IMR-90 (cell line): ENCODE data around the gene OGFR. TPM values are rescaled to one million over a fixed set of nuclear protein-coding genes. Genes with fewer than 3 reads are reported as not detected.

Experiments used
- ATAC-seq: fragments of 200-7000 bp; cut with Tn5 transposase; 2 replicates; pipeline ENCODE4 v1.9.1; 2020; ENCODE audit warnings: low read depth, mild to moderate bottlenecking, moderate library complexity
- BruUV-seq: library from RNA; stranded (reverse); fragments of 400-500 nt; replicated peaks from 2 replicates; lab custom pipeline; 2021; lab: Mats Ljungman, UMichigan
- CTCF ChIA-PET: fragments of 300-600 bp; formaldehyde crosslinking; extraction: SDS; loops from one replicate; lab custom pipeline; 2021; ENCODE audit warnings: antibody characterized with exemption; lab: Yijun Ruan, JAX
- POLR2A ChIA-PET: fragments of 300-600 bp; sonication (Branson Sonifier 250); formaldehyde crosslinking; loops from one replicate; lab custom pipeline; 2022; ENCODE audit warnings: antibody characterized with exemption; ENCODE audit not compliant: unreplicated experiment; lab: Charles Lee
- DNase-seq: peaks from one replicate; pipeline ENCODE4 v3.0.0; 2013
- H2AFZ ChIP-seq: replicated peaks from 2 replicates; pipeline ENCODE3; 2013; ENCODE audit warnings: low read length, mild to moderate bottlenecking; ENCODE audit not compliant: poor library complexity
- H2AK5ac ChIP-seq: 2 replicates; pipeline ENCODE4 v1.6.1; 2013; ENCODE audit warnings: low read depth, low read length, inconsistent platforms
- H2AK9ac ChIP-seq: replicated peaks from 2 replicates; pipeline ENCODE3; 2013; ENCODE audit warnings: mild to moderate bottlenecking, low read depth, low read length, moderate library complexity; ENCODE audit not compliant: poor library complexity
- H2BK120ac ChIP-seq: 2 replicates; pipeline ENCODE4 v1.6.1; 2013; ENCODE audit warnings: low read depth, low read length, inconsistent platforms
- H2BK15ac ChIP-seq: 3 replicates; pipeline ENCODE4 v1.6.1; 2013; ENCODE audit warnings: low read depth, low read length, inconsistent platforms
- H2BK20ac ChIP-seq: 2 replicates; pipeline ENCODE4 v1.6.1; 2013; ENCODE audit warnings: low read depth, mild to moderate bottlenecking, inconsistent platforms, low read length, moderate library complexity
- H2BK5ac ChIP-seq: 2 replicates; pipeline ENCODE4 v1.6.1; 2013; ENCODE audit warnings: mild to moderate bottlenecking, low read depth, low read length, inconsistent platforms; ENCODE audit not compliant: poor library complexity, severe bottlenecking
- H3K14ac ChIP-seq: replicated peaks from 2 replicates; pipeline ENCODE4 v1.6.1; 2013; ENCODE audit warnings: low read depth, low read length, inconsistent platforms
- H3K18ac ChIP-seq: 2 replicates; pipeline ENCODE4 v1.6.1; 2013; ENCODE audit warnings: low read depth, low read length, control low read depth
- H3K23ac ChIP-seq: 2 replicates; pipeline ENCODE4 v1.6.1; 2013; ENCODE audit warnings: low read depth, low read length, inconsistent platforms
- H3K27ac ChIP-seq: 2 replicates; pipeline ENCODE4 v1.5.1; 2013; ENCODE audit warnings: mild to moderate bottlenecking, control low read depth, low read length; ENCODE audit not compliant: insufficient read depth
- H3K27me3 ChIP-seq: 2 replicates; pipeline ENCODE4 v1.6.1; 2013; ENCODE audit warnings: low read length; ENCODE audit not compliant: control insufficient read depth, insufficient read depth
- H3K36me3 ChIP-seq: 2 replicates; pipeline ENCODE4 v1.6.1; 2013; ENCODE audit warnings: low read length, mixed read lengths; ENCODE audit not compliant: control insufficient read depth, insufficient read depth
- H3K4ac ChIP-seq: 2 replicates; pipeline ENCODE4 v1.6.1; 2013; ENCODE audit warnings: low read depth, low read length, inconsistent platforms
- H3K4me1 ChIP-seq: 2 replicates; pipeline ENCODE4 v1.6.1; 2013; ENCODE audit warnings: low read length, mixed read lengths; ENCODE audit not compliant: control insufficient read depth, insufficient read depth
- H3K4me2 ChIP-seq: 2 replicates; pipeline ENCODE4 v1.6.1; 2013; ENCODE audit warnings: low read depth, mild to moderate bottlenecking, control low read depth, low read length, moderate library complexity
- H3K4me3 ChIP-seq: 2 replicates; pipeline ENCODE4 v1.5.1; 2013; ENCODE audit warnings: low read depth, mild to moderate bottlenecking, control low read depth, low read length, moderate library complexity; ENCODE audit not compliant: insufficient read depth
- H3K56ac ChIP-seq: 2 replicates; pipeline ENCODE4 v1.6.1; 2013; ENCODE audit warnings: low read length, inconsistent platforms; ENCODE audit not compliant: insufficient read depth; ENCODE audit errors: extremely low read depth
- H3K79me1 ChIP-seq, 2 experiments: 2 replicates each; pipeline ENCODE4 v1.6.1; 2013; ENCODE audit warnings: low read length in 2 of 2, inconsistent platforms in 1 of 2, low read depth in 1 of 2
- H3K9ac ChIP-seq: 2 replicates; pipeline ENCODE4 v1.6.1; 2013; ENCODE audit warnings: low read depth, low read length, control low read depth
- H3K9me1 ChIP-seq: 2 replicates; pipeline ENCODE4 v1.6.1; 2013; ENCODE audit warnings: low read length, inconsistent platforms; ENCODE audit not compliant: insufficient read depth
- H3K9me3 ChIP-seq: 2 replicates; pipeline ENCODE4 v1.6.1; 2013; ENCODE audit warnings: low read length; ENCODE audit not compliant: control insufficient read depth, insufficient read depth
- H4K20me1 ChIP-seq: 2 replicates; pipeline ENCODE4 v1.6.1; 2013; ENCODE audit warnings: low read length, inconsistent platforms; ENCODE audit not compliant: insufficient read depth
- H4K5ac ChIP-seq: 2 replicates; pipeline ENCODE4 v1.6.1; 2013; ENCODE audit warnings: mild to moderate bottlenecking, low read depth, low read length, control low read depth
- H4K8ac ChIP-seq, 2 experiments: 2 replicates each; pipeline ENCODE4 v1.6.1; 2013; ENCODE audit warnings: low read depth in 2 of 2, low read length in 2 of 2, control low read depth in 1 of 2, inconsistent platforms in 1 of 2
- H4K91ac ChIP-seq: 2 replicates; pipeline ENCODE4 v1.6.1; 2013; ENCODE audit warnings: low read depth, low read length, inconsistent platforms; ENCODE audit not compliant: insufficient read depth
- BHLHE40 ChIP-seq: fragments of 150-350 bp; IDR thresholded peaks from 2 replicates; pipeline ENCODE4 v1.6.1; 2016; ENCODE audit warnings: mild to moderate bottlenecking, low read depth, low read length
- ELK1 ChIP-seq: fragments of 150-350 bp; IDR thresholded peaks from 2 replicates; pipeline ENCODE4 v1.6.1; 2016; ENCODE audit warnings: low read depth, mild to moderate bottlenecking, low read length, moderate library complexity, borderline replicate concordance
- NFE2L2 ChIP-seq: fragments of 150-350 bp; IDR thresholded peaks from 2 replicates; pipeline ENCODE4 v1.6.1; 2016; ENCODE audit warnings: low read depth, mild to moderate bottlenecking, low read length
- POLR2A ChIP-seq: IDR thresholded peaks from 2 replicates; pipeline ENCODE4 v1.6.1; 2012; ENCODE audit warnings: mild to moderate bottlenecking, low read depth, low read length
- RCOR1 ChIP-seq: IDR thresholded peaks from 2 replicates; pipeline ENCODE4 v1.6.1; 2012; ENCODE audit warnings: mild to moderate bottlenecking, low read length, improper control_type of control experiment; ENCODE audit not compliant: insufficient replicate concordance
- WGBS, 2 experiments: methylation state at CpG; one replicate each; pipeline versions ENCODE4 v1.1.5 to v1.1.7; 2013; ENCODE audit warnings: missing lambda C conversion rate in 2 of 2; ENCODE audit not compliant: insufficient read length in 1 of 2; ENCODE audit errors: extremely low coverage in 2 of 2; 5-methylcytosine and 5-hydroxymethylcytosine counted together
- dilution Hi-C: fragments of 300-500 bp; cut with HindIII; formaldehyde crosslinking; loops from one replicate; pipeline ENCODE4 v1.14.3; 2018; ENCODE audit warnings: low sequenced_read_pairs; ENCODE audit not compliant: unreplicated experiment
- in situ Hi-C: fragments of 300-500 bp; cut with MboI; formaldehyde crosslinking; loops from 3 replicates; pipeline ENCODE4 v1.14.3; 2019; ENCODE audit warnings: low sequenced_read_pairs, inconsistent platforms, mixed read lengths
- intact Hi-C: fragments of 100-400 bp; cut with micrococcal nuclease; formaldehyde crosslinking; loops from 2 replicates; pipeline ENCODE4 v1.10.0; 2022
- polyA plus RNA-seq, 3 experiments: library from polyadenylated mRNA; depleted of rRNA; stranded (reverse); fragments of >200 nt; gene quantifications; 2 replicates each; pipeline ENCODE4 v1.2.3, GENCODE V29; 2012; ENCODE audit warnings: low replicate concordance in 1 of 3
- total RNA-seq: library from RNA; depleted of rRNA; stranded (reverse); fragments of >200 nt; gene quantifications from 2 replicates; pipeline ENCODE4 v1.2.3, GENCODE V29; 2012

The OGFR gene
- total and polyA plus RNA-seq, 2 of the 4 experiments (the other 2 are of a cell fraction) = 22.4 to 30.1 TPM

GRCh38 chr20:62758226-62758912 lies 46.3 kb upstream of the OGFR start:
- Histone ChIP-seq H3K4me2 (no peak overlapping the region), H3K36me3 (no peaks in the 10 kb centered on the region), H3K9ac (no peak overlapping the region), H2BK20ac (no peak overlapping the region), H3K27ac (no peak overlapping the region), H2AK9ac (no peak overlapping the region), H3K4me1 (peaks cover 2% of the 10 kb centered on the region; the same call in 1 of the 2 replicates), H3K9me1 (no peaks in the 10 kb centered on the region), H3K4ac (no peak overlapping the region), H3K4me3 (no peak overlapping the region), H2AFZ (no peak overlapping the region), H4K91ac (no peak overlapping the region), H2BK5ac (no peak overlapping the region), H3K56ac (no peak overlapping the region), H3K14ac (no peak overlapping the region), H4K20me1 (no peaks in the 10 kb centered on the region; the same call in 1 of the 2 replicates), H4K8ac (no peak overlapping the region), H2BK15ac (no peak overlapping the region), H3K9me3 (peaks cover 2% of the 10 kb centered on the region; the same call in 1 of the 2 replicates), H4K5ac (no peak overlapping the region), H3K27me3 (no peaks in the 10 kb centered on the region; the same call in 1 of the 2 replicates), H3K23ac (no peak overlapping the region), H2AK5ac (no peak overlapping the region), H3K18ac (no peak overlapping the region), H2BK120ac (no peak overlapping the region), H3K79me1 (no peaks in the 10 kb centered on the region)
- POLR2A ChIA-PET = no interaction called here
- 100% methylated on average over 2 of the region's 16 CpGs; no CpG with 5 or more reads in 1 of the 2 experiments for WGBS, 2 experiments
- intact Hi-C loops = no loop called here
- in situ Hi-C loops = no loop called here
- DNase-seq (no peak), ATAC-seq (no peak)
- BruUV-seq = no TSS peak
- TF ChIP-seq POLR2A = no peak
- no peak for TF ChIP-seq BHLHE40
- no peak for TF ChIP-seq NFE2L2
- TF ChIP-seq RCOR1 = no peak
- TF ChIP-seq ELK1 = no peak
- CTCF ChIA-PET = no interaction called here
- dilution Hi-C loops = no loop called here
